Smooth muscle cell of bladder (primary cell): Measurements from ENCODE around the gene EFCAB5. TPM values are rescaled to one million over a fixed set of nuclear protein-coding genes. Genes with fewer than 3 reads are reported as not detected.

Experiments used
- total RNA-seq: library from RNA; depleted of rRNA; stranded (reverse); fragments of >200 nt; gene quantifications from 2 replicates; pipeline ENCODE4 v1.2.3, GENCODE V29; 2014

EFCAB5 gene
- total RNA-seq, result 0.18 and 0.57 TPM in 2 replicates

DNA sequence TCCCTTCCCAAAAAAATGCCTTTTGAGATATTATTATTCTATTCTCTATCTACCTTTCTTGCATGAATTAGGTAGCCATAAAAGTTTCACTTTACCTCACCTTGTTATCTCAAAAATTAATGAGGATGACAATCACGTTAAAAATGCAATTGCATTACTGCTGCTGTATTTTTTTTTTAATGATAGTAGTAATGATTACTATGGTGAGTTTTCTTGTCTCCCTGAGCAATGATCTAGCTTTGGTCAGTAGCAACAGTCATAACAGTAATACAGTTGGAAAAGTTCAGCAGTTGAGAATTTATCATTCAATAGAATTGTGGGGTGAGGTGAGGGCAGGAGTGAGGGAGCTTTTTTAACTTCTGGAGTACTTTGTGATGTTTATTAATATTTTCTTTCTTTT lies at the start of gene EFCAB5:
Gene EFCAB5 (plus strand): TSS at position 301 of the 400 bp plus-strand sequence. CDS start 163 bp downstream, outside the sequence.

DNA sequence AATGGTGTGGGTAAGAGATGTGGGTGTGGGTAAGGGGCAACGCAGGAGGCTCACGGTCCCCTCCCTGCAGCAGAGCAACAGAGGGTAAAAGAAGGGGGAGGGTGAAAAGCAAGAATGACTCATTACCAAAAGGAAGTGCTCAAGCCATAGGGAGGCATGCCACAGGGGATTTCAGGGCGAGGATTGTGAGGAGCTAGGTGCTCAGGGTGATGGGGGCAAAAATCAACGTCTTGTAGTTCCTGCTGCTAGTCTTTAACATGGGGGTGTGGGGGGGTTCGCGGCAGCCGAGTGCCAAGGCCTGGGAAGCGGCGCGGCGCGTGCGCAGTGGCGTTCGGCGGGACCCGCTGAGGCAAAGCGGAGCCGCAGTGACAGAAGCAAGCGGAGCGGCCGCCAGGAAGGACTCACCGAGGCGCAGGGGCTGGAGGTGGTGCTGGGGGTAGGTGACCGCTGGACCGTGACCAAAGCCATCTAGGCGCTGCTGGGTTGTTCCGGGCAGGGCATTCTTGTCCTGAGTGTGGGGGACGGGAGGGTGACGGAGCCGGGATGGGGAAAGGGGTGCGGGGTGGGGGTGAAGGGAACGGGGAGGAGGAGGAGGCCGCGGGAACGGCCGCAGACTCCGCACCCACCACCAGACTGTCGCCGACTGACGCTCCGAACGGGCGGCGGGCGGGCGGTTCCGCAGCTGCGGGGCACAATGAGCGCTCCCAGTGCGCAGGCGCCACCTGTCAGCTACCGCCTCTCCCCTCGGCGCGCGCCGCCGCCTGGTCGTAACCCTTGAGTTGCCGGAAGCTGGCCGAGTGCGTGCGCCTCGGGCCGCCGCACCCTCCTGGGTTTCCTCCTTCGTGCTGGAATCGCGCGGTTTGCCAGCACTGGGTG lies 11.7 kb upstream of the EFCAB5 start, which contains the start of gene SSH2:
Gene SSH2 (minus strand): TSS at position 696 of the 876 bp plus-strand sequence. CDS start 228 bp downstream, at position 468.

DNA sequence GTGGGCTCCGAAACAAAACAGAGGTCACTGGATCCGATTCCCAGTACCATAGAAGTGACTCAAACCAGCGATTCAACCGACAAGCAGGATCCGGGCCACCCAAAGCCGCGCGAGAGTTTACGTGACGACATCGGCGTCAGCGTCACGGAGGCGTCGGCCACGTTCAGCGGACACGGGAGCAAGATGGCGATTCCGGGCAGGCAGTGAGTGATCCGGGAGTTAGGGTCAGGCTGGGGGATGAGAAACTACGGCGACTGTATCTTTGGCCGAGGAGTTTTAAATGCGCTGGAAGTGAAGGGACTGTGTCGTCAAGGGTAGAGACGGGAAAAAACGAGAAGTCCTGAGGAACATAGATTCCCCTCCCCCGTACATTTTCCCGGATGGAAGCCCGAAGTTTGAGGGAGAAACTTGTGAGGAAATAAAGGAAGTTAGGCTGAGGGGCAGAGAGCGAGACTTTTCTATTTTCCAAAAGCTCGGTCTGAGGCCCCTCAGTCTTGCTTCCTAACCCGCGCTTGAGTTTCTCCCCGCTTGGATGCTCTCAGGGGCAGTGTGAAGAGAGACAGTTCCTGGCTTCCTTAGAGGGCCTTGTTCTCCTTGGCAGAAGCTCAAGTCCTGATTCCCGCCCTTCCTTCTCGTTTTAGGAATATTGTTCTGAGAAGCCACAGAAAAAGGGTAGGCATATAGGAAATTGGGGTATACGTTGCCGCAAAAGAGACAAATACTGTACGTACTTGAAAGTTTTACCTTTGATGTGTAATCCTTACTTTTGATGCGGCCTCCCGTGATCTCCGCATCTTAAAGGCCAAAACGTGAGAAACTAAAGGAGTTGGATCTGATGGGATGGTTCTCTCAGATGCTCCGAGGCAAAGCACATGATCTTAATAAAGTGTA lies 175.5 kb downstream of the EFCAB5 start, which contains the start of gene NSRP1:
Gene NSRP1 (plus strand): TSS at position 156 of the 891 bp plus-strand sequence. CDS start 28 bp downstream, at position 184.

Other genes with a start within 250 kb of the EFCAB5 start
- gene SSH2, start 11.4 kb upstream of the EFCAB5 start, total RNA-seq, result 6.9 and 10.0 TPM in 2 replicates
- 7.1 and 9.8 TPM in 2 replicates for gene NSRP1, start 175.2 kb downstream of the EFCAB5 start, total RNA-seq